Measurements from ENCODE around the gene RNF31. TPM values are rescaled to one million over a fixed set of nuclear protein-coding genes. Genes with fewer than 3 reads are reported as not detected.

Gene RNF31
- total RNA-seq, 1 experiment from 2014 or later: 69.6 TPM

DNA sequence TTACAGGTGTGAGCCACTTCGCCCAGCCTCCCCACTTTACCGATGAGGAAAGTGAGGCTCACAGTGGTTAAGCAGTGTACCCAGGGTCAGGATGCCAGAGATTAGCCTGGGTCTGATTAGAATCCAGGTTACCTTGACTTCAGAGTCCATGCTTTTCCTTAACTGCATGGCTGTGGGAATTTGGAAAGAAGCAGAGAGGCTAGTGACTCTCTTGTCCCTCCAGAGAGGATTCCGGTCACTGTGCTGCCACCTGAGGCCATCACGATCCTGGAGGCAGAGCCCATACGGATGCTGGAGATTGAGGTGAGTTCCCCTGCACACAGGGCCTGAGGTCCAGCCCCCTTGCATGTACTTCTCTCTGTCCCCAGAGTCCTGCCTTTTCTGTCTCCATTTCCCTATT, 29.3 kb downstream of the RNF31 start:
- POLR2A ChIA-PET (ENCODE audit: unreplicated experiment): no interaction called here
- BruUV-seq (replicated peaks): no TSS peak
- H3K9me2 ChIP-seq (replicated peaks; ENCODE audit: low read length): no peaks in the 10 kb centered on the region
- intact Hi-C loops (cut with micrococcal nuclease): no loop called here
- no peaks in the 10 kb centered on the region for H3K27me3 ChIP-seq (ENCODE audit: low read length)
- H3F3A ChIP-seq (ENCODE audit: low read length, unreplicated experiment): no peaks in the 10 kb centered on the region
- H2AFZ ChIP-seq (ENCODE audit: low read length): no peak overlapping the region
- no peaks in the 10 kb centered on the region for H3K9me3 ChIP-seq (ENCODE audit: low read length)
- no peaks in the 10 kb centered on the region for H4K20me1 ChIP-seq (ENCODE audit: low read length)
- H3K4me2 ChIP-seq (ENCODE audit: low read length): no peak overlapping the region
- DNase-seq: no peak
- H3K27ac ChIP-seq (ENCODE audit: low read length): no peak overlapping the region
- no peak for TF ChIP-seq EZH2phosphoT487 (IDR thresholded peaks at IDR 0.05; ENCODE audit: borderline replicate concordance, low read length)
- no peak for TF ChIP-seq CTCF (conservative IDR thresholded peaks at IDR 0.05; ENCODE audit: low read depth, low read length)
- TF ChIP-seq EZH2 (IDR thresholded peaks at IDR 0.05; ENCODE audit: low read length, unreplicated experiment): no peak
- no peaks in the 10 kb centered on the region for H3K79me2 ChIP-seq (ENCODE audit: low read length)
- no peak for ATAC-seq
- H3K9ac ChIP-seq (ENCODE audit: low read length): no peak overlapping the region
- H3K4me1 ChIP-seq (ENCODE audit: insufficient read depth, low read length): no peaks in the 10 kb centered on the region
- H3K4me3 ChIP-seq (ENCODE audit: low read length): no peak overlapping the region
- peaks cover 19% of the 10 kb centered on the region; the same call in 1 of the 2 replicates for H3K36me3 ChIP-seq (ENCODE audit: low read depth, low read length)
- CTCF ChIA-PET: no interaction called here

- DNase-seq: no peak
- Histone ChIP-seq H3K4me3 (ENCODE audit: low read length) (no peak overlapping the region), H3K4me1 (ENCODE audit: insufficient read depth, low read length) (no peaks in the 10 kb centered on the region), H3K9me3 (ENCODE audit: low read length) (no peaks in the 10 kb centered on the region), H3K36me3 (ENCODE audit: low read depth, low read length) (peaks cover 19% of the 10 kb centered on the region; the same call in 1 of the 2 replicates), H3K9ac (ENCODE audit: low read length) (no peak overlapping the region), H4K20me1 (ENCODE audit: low read length) (no peaks in the 10 kb centered on the region), H3K27me3 (ENCODE audit: low read length) (no peaks in the 10 kb centered on the region), H3K27ac (ENCODE audit: low read length) (no peak overlapping the region), H3F3A (ENCODE audit: low read length, unreplicated experiment) (no peaks in the 10 kb centered on the region), H2AFZ (ENCODE audit: low read length) (no peak overlapping the region), H3K4me2 (ENCODE audit: low read length) (no peak overlapping the region), H3K9me2 (replicated peaks; ENCODE audit: low read length) (no peaks in the 10 kb centered on the region), H3K79me2 (ENCODE audit: low read length) (no peaks in the 10 kb centered on the region)
- no TSS peak for BruUV-seq (replicated peaks)
- ChIA-PET POLR2A (ENCODE audit: unreplicated experiment) (no interaction called here), CTCF (no interaction called here)
- TF ChIP-seq EZH2phosphoT487 (IDR thresholded peaks at IDR 0.05; ENCODE audit: borderline replicate concordance, low read length) (no peak), EZH2 (IDR thresholded peaks at IDR 0.05; ENCODE audit: low read length, unreplicated experiment) (no peak), CTCF (conservative IDR thresholded peaks at IDR 0.05; ENCODE audit: low read depth, low read length) (no peak)
- intact Hi-C loops (cut with micrococcal nuclease): no loop called here
- ATAC-seq: no peak
Measured at GRCh38 chr14:24177041-24177825, 29.9 kb downstream of the RNF31 start.

DNA sequence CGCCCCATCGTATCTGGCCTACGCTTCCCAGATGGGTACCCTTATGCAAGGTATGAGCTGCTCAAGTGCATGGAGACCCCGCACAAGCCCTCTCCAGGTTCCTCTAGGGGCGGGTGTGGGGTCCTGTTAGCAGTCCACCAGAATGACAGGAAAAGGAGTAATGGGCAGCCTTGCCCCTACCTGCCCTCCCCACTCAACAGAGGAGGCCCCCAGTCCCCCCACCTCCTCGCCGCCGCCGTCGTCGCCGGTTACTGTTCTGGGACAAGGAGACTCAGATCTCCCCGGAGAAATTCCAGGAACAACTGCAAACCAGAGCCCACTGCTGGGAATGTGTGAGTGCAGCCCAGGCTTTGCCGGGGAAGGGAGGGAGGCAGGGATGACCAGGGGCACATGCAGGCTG, 30.6 kb downstream of the RNF31 start:
- H3K9me3 ChIP-seq (ENCODE audit: low read length): no peaks in the 10 kb centered on the region
- TF ChIP-seq EZH2 (IDR thresholded peaks at IDR 0.05; ENCODE audit: low read length, unreplicated experiment) (no peak), CTCF (conservative IDR thresholded peaks at IDR 0.05; ENCODE audit: low read depth, low read length) (no peak), EZH2phosphoT487 (IDR thresholded peaks at IDR 0.05; ENCODE audit: borderline replicate concordance, low read length) (no peak)
- H3K4me1 ChIP-seq (ENCODE audit: insufficient read depth, low read length): no peaks in the 10 kb centered on the region
- H2AFZ ChIP-seq (ENCODE audit: low read length): no peak overlapping the region
- H3K4me2 ChIP-seq (ENCODE audit: low read length): no peak overlapping the region
- no peaks in the 10 kb centered on the region for H3K9me2 ChIP-seq (replicated peaks; ENCODE audit: low read length)
- H3F3A ChIP-seq (ENCODE audit: low read length, unreplicated experiment): no peaks in the 10 kb centered on the region
- H3K36me3 ChIP-seq (ENCODE audit: low read depth, low read length): peaks cover 26% of the 10 kb centered on the region; the same call in 1 of the 2 replicates
- no peak overlapping the region for H3K27ac ChIP-seq (ENCODE audit: low read length)
- no peaks in the 10 kb centered on the region for H3K27me3 ChIP-seq (ENCODE audit: low read length)
- no TSS peak for BruUV-seq (replicated peaks)
- no peaks in the 10 kb centered on the region for H4K20me1 ChIP-seq (ENCODE audit: low read length)
- no peaks in the 10 kb centered on the region for H3K79me2 ChIP-seq (ENCODE audit: low read length)
- ChIA-PET CTCF (no interaction called here), POLR2A (ENCODE audit: unreplicated experiment) (no interaction called here)
- H3K4me3 ChIP-seq (ENCODE audit: low read length): no peak overlapping the region
- intact Hi-C loops (cut with micrococcal nuclease): no loop called here
- H3K9ac ChIP-seq (ENCODE audit: low read length): no peak overlapping the region
- DNase-seq: no peak
- no peak for ATAC-seq
